ENCODE data around the gene PHF10. TPM values are rescaled to one million over a fixed set of nuclear protein-coding genes. Genes with fewer than 3 reads are reported as not detected.

Gene PHF10
- total and polyA plus RNA-seq, 3 experiments from 2014 or later: 17.6 to 71.5 (median 69.6) TPM

DNA sequence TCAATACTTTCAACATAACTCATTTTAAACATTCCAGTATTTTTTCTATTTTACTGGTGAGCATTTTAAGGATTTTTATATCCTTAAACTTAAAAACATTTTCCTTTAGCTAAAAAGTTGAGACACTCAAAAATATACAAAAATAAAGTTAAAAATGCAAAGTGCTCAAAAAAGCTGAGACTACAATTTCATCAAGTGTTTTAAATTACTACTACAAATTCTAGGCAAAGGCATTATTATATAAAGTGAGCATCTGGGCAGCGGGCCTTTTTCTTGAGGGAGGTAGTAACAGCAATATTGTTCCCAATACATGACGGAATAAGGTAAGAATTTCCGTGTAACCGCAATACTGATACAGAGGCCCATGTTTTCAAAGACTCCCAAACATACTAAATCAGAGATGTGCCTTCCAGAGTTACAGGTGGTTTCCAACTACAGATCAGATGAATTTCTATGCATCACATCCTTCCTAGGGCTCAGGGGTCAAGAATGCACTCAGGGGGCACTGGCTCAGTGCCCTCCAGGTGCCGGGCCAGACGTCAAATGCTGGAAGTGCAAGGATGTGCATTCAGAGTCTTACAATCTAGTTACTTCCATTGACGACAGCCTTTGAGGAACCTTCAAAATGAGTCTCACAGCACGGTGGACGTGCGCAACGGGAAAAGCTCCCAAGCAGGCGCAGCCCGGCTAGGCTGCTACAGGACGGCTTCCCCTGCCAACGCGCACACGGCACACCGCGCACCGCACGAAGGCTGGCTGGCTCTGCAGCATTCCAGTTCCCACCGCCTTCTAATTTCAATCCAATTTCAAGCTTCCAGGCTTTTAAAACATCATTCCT, 1.7 kb downstream of the PHF10 start:
- no peaks in the 10 kb centered on the region for H3K9me3 Mint-ChIP-seq
- Histone ChIP-seq H3K4me3 (ENCODE audit: low read length) (peak overlapping the region; percentile 75), H3K4me1 (ENCODE audit: insufficient read depth, low read length) (peaks cover 42% of the 10 kb centered on the region), H3K27ac (ENCODE audit: low read depth, low read length) (peak overlapping the region; percentile 81), H3K27me3 (ENCODE audit: insufficient read depth, low read length, poor library complexity, severe bottlenecking) (no peaks in the 10 kb centered on the region), H3K9me3 (ENCODE audit: low read length) (no peaks in the 10 kb centered on the region), H3K36me3 (ENCODE audit: insufficient read depth, low read length) (no peaks in the 10 kb centered on the region)
- no peaks in the 10 kb centered on the region for H3K27me3 Mint-ChIP-seq
- H3K27ac Mint-ChIP-seq: peak overlapping the region; percentile 90 to 99 (median 94)
- peak in 3 of 5 donors; percentile 16 to 59 (median 22) for DNase-seq
- POLR2A ChIA-PET: interaction anchor here (0.9 to 5.6 kb wide), 6 partner anchors 8 to 831 kb away, joined by 3 to 69 read pairs (median 8); partner anchors contain the start of genes C6orf120, DYNLT2, ERMARD and PSMB1
- CTCF ChIA-PET: interaction anchor here (1.1 to 1.9 kb wide), 3 partner anchors 11 to 29 kb away, joined by 3 to 12 read pairs (median 6); partner anchors contain the start of genes C6orf120, DYNLT2, ERMARD and WDR27
- peaks cover 0 to 24% (median 0%) of the 10 kb centered on the region in 3 donors for H3K36me3 Mint-ChIP-seq
- H3K4me1 Mint-ChIP-seq: peaks cover 44 to 68% (median 63%) of the 10 kb centered on the region in 3 donors
- peak overlapping the region; percentile 87 to 99 (median 90) for H3K4me3 Mint-ChIP-seq

GRCh38 chr6:169720207-169720855, 4.0 kb downstream of the PHF10 start:
- Mint-ChIP-seq H3K9me3 (no peaks in the 10 kb centered on the region), H3K27ac (peak overlapping the region; percentile 11 to 79 (median 58)), H3K36me3 (peaks cover 0 to 43% (median 0%) of the 10 kb centered on the region in 3 donors), H3K4me1 (peaks cover 39 to 64% (median 57%) of the 10 kb centered on the region in 3 donors), H3K27me3 (no peaks in the 10 kb centered on the region), H3K4me3 (peak overlapping the region in 2 of 7 donors; percentile 4 to 64)
- no peak for DNase-seq
- Histone ChIP-seq H3K27me3 (ENCODE audit: insufficient read depth, low read length, poor library complexity, severe bottlenecking) (no peaks in the 10 kb centered on the region), H3K9me3 (ENCODE audit: low read length) (no peaks in the 10 kb centered on the region), H3K27ac (ENCODE audit: low read depth, low read length) (no peak overlapping the region), H3K4me3 (ENCODE audit: low read length) (no peak overlapping the region), H3K36me3 (ENCODE audit: insufficient read depth, low read length) (peaks cover 6% of the 10 kb centered on the region), H3K4me1 (ENCODE audit: insufficient read depth, low read length) (peaks cover 39% of the 10 kb centered on the region)
- POLR2A ChIA-PET: interaction anchor here (1.5 kb wide), 1 partner anchor 18 kb away, joined by 7 read pairs; the partner anchor contains the start of genes C6orf120 and WDR27
- CTCF ChIA-PET: interaction anchor here (1.1 to 2.4 kb wide), 2 partner anchors 18 to 31 kb away, joined by 4 to 7 read pairs; partner anchors contain the start of genes C6orf120, DYNLT2, ERMARD and WDR27

- Histone ChIP-seq H3K9me3 (ENCODE audit: low read length) (no peaks in the 10 kb centered on the region), H3K4me1 (ENCODE audit: insufficient read depth, low read length) (peaks cover 35% of the 10 kb centered on the region), H3K36me3 (ENCODE audit: insufficient read depth, low read length) (peaks cover 17% of the 10 kb centered on the region), H3K27ac (ENCODE audit: low read depth, low read length) (no peak overlapping the region), H3K4me3 (ENCODE audit: low read length) (no peak overlapping the region), H3K27me3 (ENCODE audit: insufficient read depth, low read length, poor library complexity, severe bottlenecking) (no peaks in the 10 kb centered on the region)
- Mint-ChIP-seq H3K27ac (peak overlapping the region in 5 of 8 donors; percentile 29 to 74 (median 45)), H3K9me3 (no peaks in the 10 kb centered on the region), H3K4me3 (peak overlapping the region in 1 of 7 donors; percentile 40), H3K4me1 (peaks cover 35 to 59% (median 53%) of the 10 kb centered on the region in 3 donors), H3K27me3 (no peaks in the 10 kb centered on the region), H3K36me3 (peaks cover 5 to 52% (median 7%) of the 10 kb centered on the region in 3 donors)
- ChIA-PET POLR2A (interaction anchor here (1.5 kb wide), 1 partner anchor 17 kb away, joined by 7 read pairs; the partner anchor contains the start of genes C6orf120 and WDR27), CTCF (interaction anchor here (1.1 to 2.4 kb wide), 2 partner anchors 17 to 32 kb away, joined by 4 to 7 read pairs; partner anchors contain the start of genes C6orf120, DYNLT2, ERMARD and WDR27)
- no peak for DNase-seq
Measured at GRCh38 chr6:169719117-169719516, 5.2 kb downstream of the PHF10 start.

DNA sequence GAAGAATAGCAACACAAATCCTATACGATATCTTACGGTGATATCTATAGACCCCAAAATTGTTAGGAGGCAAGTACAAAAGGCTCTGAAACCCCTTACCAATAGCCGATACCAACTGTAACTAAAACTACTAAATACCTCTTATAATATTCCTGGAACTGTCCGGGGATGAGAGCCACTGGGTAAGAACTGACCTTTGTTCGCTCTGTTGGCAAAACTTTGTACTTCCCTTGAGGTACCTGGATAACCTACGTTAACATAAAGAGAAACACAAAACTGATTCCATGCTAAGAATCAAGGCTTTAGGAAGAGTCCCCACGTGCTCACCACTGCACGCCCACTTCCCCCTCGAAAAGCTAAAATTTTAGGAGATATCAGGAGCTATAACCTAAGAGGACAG, 9.7 kb downstream of the PHF10 start:
- Mint-ChIP-seq H3K27ac (no peak overlapping the region), H3K27me3 (no peaks in the 10 kb centered on the region), H3K36me3 (peaks cover 5 to 72% (median 9%) of the 10 kb centered on the region in 3 donors), H3K4me1 (peaks cover 12 to 25% (median 16%) of the 10 kb centered on the region in 3 donors), H3K9me3 (no peaks in the 10 kb centered on the region), H3K4me3 (no peak overlapping the region)
- no peaks in the 10 kb centered on the region for H3K27me3 ChIP-seq (ENCODE audit: insufficient read depth, low read length, poor library complexity, severe bottlenecking)
- CTCF ChIA-PET: interaction anchor here (0.8 kb wide), 1 partner anchor 10 kb away, joined by 3 read pairs; no protein-coding TSS in a partner anchor
- no peaks in the 10 kb centered on the region for H3K9me3 ChIP-seq (ENCODE audit: low read length)
- H3K27ac ChIP-seq (ENCODE audit: low read depth, low read length): no peak overlapping the region
- H3K4me1 ChIP-seq (ENCODE audit: insufficient read depth, low read length): peaks cover 7% of the 10 kb centered on the region
- POLR2A ChIA-PET: interaction anchor here (1.1 kb wide), 1 partner anchor 8 kb away, joined by 3 read pairs; no protein-coding TSS in a partner anchor
- peaks cover 32% of the 10 kb centered on the region for H3K36me3 ChIP-seq (ENCODE audit: insufficient read depth, low read length)
- H3K4me3 ChIP-seq (ENCODE audit: low read length): no peak overlapping the region
- no peak for DNase-seq

- Histone ChIP-seq H3K4me3 (ENCODE audit: low read length) (no peak overlapping the region), H3K36me3 (ENCODE audit: insufficient read depth, low read length) (peaks cover 32% of the 10 kb centered on the region), H3K27me3 (ENCODE audit: insufficient read depth, low read length, poor library complexity, severe bottlenecking) (no peaks in the 10 kb centered on the region), H3K4me1 (ENCODE audit: insufficient read depth, low read length) (peaks cover 3% of the 10 kb centered on the region), H3K27ac (ENCODE audit: low read depth, low read length) (no peak overlapping the region), H3K9me3 (ENCODE audit: low read length) (no peaks in the 10 kb centered on the region)
- POLR2A ChIA-PET: no interaction called here
- no peaks in the 10 kb centered on the region for H3K27me3 Mint-ChIP-seq
- no peak overlapping the region for H3K27ac Mint-ChIP-seq
- H3K9me3 Mint-ChIP-seq: no peaks in the 10 kb centered on the region
- peaks cover 8 to 23% (median 12%) of the 10 kb centered on the region in 3 donors for H3K4me1 Mint-ChIP-seq
- CTCF ChIA-PET: interaction anchor here (1.2 kb wide), 1 partner anchor 12 kb away, joined by 3 read pairs; the partner anchor contains the start of genes C6orf120 and WDR27
- no peak overlapping the region for H3K4me3 Mint-ChIP-seq
- H3K36me3 Mint-ChIP-seq: peaks cover 5 to 73% (median 9%) of the 10 kb centered on the region in 3 donors
- no peak for DNase-seq
Measured at GRCh38 chr6:169714178-169714577, 10.1 kb downstream of the PHF10 start.

DNA sequence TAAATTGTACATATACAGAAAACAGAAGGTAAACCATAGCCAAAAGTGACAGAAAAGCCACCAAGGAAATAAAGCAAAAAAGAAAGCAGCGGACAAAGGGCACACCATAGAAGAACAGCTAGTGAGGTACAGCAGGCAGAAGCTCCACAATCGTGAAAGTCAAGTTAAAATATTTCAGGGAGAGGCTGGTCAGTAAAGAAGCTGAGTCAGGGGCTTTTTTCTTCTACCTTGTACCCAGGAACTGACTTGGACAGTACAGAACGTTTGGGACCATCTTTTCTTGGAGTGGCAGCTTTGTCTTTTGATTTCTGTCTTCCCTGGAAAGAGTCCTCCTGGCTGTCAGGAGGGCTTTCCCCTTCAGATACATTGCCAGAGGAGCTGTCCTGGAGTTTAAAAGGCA, 14.3 kb downstream of the PHF10 start:
- Mint-ChIP-seq H3K9me3 (no peaks in the 10 kb centered on the region), H3K27ac (no peak overlapping the region), H3K4me3 (no peak overlapping the region), H3K36me3 (peaks cover 4 to 71% (median 9%) of the 10 kb centered on the region in 3 donors), H3K4me1 (peaks cover 17 to 32% (median 22%) of the 10 kb centered on the region in 3 donors), H3K27me3 (no peaks in the 10 kb centered on the region)
- H3K9me3 ChIP-seq (ENCODE audit: low read length): no peaks in the 10 kb centered on the region
- H3K4me1 ChIP-seq (ENCODE audit: insufficient read depth, low read length): peaks cover 7% of the 10 kb centered on the region
- no peak overlapping the region for H3K27ac ChIP-seq (ENCODE audit: low read depth, low read length)
- no peak overlapping the region for H3K4me3 ChIP-seq (ENCODE audit: low read length)
- no peak for DNase-seq
- ChIA-PET POLR2A (no interaction called here), CTCF (interaction anchor here (1.3 to 1.6 kb wide), 2 partner anchors 15 to 80 kb away, joined by 4 to 6 read pairs; no protein-coding TSS in a partner anchor)
- peaks cover 24% of the 10 kb centered on the region for H3K36me3 ChIP-seq (ENCODE audit: insufficient read depth, low read length)
- H3K27me3 ChIP-seq (ENCODE audit: insufficient read depth, low read length, poor library complexity, severe bottlenecking): no peaks in the 10 kb centered on the region

DNA sequence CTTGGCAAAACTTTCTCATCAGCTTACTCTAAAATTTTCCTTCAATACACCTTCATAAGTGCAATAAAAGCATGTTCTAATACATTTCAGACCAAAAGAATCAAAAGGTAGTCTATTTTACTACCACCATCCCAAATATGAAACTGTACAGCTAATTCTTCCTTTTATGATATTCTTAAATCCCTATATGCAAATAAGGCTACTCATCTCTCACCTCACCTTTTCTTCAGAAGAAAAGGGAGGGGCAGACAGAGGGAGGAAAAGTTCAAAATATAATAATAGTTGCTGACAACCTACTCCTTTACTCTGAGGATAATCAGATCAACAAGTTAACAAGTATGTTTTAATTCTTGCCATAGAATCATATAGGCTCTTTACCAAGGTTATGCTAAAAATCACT, 15.0 kb downstream of the PHF10 start:
- ChIA-PET CTCF (interaction anchor here (0.8 to 1.6 kb wide), 3 partner anchors 8 to 81 kb away, joined by 3 to 6 read pairs (median 4); no protein-coding TSS in a partner anchor), POLR2A (no interaction called here)
- Mint-ChIP-seq H3K27ac (peak overlapping the region in 1 of 8 donors; percentile 26), H3K27me3 (no peaks in the 10 kb centered on the region), H3K4me3 (no peak overlapping the region), H3K9me3 (no peaks in the 10 kb centered on the region), H3K4me1 (peaks cover 22 to 39% (median 30%) of the 10 kb centered on the region in 3 donors), H3K36me3 (peaks cover 0 to 68% (median 4%) of the 10 kb centered on the region in 3 donors)
- H3K9me3 ChIP-seq (ENCODE audit: low read length): no peaks in the 10 kb centered on the region
- peaks cover 17% of the 10 kb centered on the region for H3K36me3 ChIP-seq (ENCODE audit: insufficient read depth, low read length)
- no peak for DNase-seq
- peaks cover 14% of the 10 kb centered on the region for H3K4me1 ChIP-seq (ENCODE audit: insufficient read depth, low read length)
- H3K4me3 ChIP-seq (ENCODE audit: low read length): no peak overlapping the region
- H3K27me3 ChIP-seq (ENCODE audit: insufficient read depth, low read length, poor library complexity, severe bottlenecking): no peaks in the 10 kb centered on the region
- H3K27ac ChIP-seq (ENCODE audit: low read depth, low read length): no peak overlapping the region
